ENCODE measurements around the gene UBA6. TPM values are rescaled to one million over a fixed set of nuclear protein-coding genes. Genes with fewer than 3 reads are reported as not detected.

UBA6 gene
- total and polyA plus RNA-seq, 9 of the 15 experiments (the other 6 are each of a cell fraction or from before 2014, with no cell fraction given): 22.9 to 139 (median 94.6) TPM

- peak; percentile 39; the same call in 1 of the 2 replicates for TF ChIP-seq ZNF592 (IDR thresholded peaks at IDR 0.05)
- peak; percentile 13; the same call in 1 of the 2 replicates for TF ChIP-seq NFIC (IDR thresholded peaks at IDR 0.05)
- no peak for TF ChIP-seq MED1 (CRISPR knock-in tag; IDR thresholded peaks at IDR 0.05; ENCODE audit: borderline replicate concordance)
- no peak for TF ChIP-seq ATF1 (CRISPR knock-in tag; IDR thresholded peaks at IDR 0.05)
- peak; percentile 38; the same call in 1 of the 2 replicates for TF ChIP-seq ATF1 (tag; IDR thresholded peaks at IDR 0.05)
- no peak for TF ChIP-seq ZNF224 (CRISPR knock-in tag; IDR thresholded peaks at IDR 0.05)
- TF ChIP-seq NEUROD1 (IDR thresholded peaks at IDR 0.05; ENCODE audit: borderline replicate concordance, low read depth, low read length, partially characterized antibody): no peak
- TF ChIP-seq EP300 (IDR thresholded peaks at IDR 0.05; ENCODE audit: low read length): no peak; the same call in 1 of the 2 replicates
- TF ChIP-seq ZNF407 (IDR thresholded peaks at IDR 0.05; ENCODE audit: low read depth): no peak
- TF ChIP-seq EHMT2 (IDR thresholded peaks at IDR 0.05): no peak
- peak; percentile 79 for TF ChIP-seq MYC (IDR thresholded peaks at IDR 0.05; ENCODE audit: low read depth, low read length)
- TF ChIP-seq MYC (CRISPR knock-in tag; IDR thresholded peaks at IDR 0.05; ENCODE audit: borderline replicate concordance, low read depth): no peak
- TF ChIP-seq ZFP30 (CRISPR knock-in tag; IDR thresholded peaks at IDR 0.05; ENCODE audit: borderline replicate concordance): no peak
- TF ChIP-seq CREM (IDR thresholded peaks at IDR 0.05; ENCODE audit: low read depth): 0 out of 2 replicates have a peak, but pooled peaks have one; percentile 36
- peak; percentile 53; the same call in 1 of the 2 replicates for TF ChIP-seq TCF3 (CRISPR knock-in tag; IDR thresholded peaks at IDR 0.05)
- TF ChIP-seq SMAD4 (CRISPR knock-in tag; conservative IDR thresholded peaks at IDR 0.05): peak; percentile 84
- TF ChIP-seq C11orf30 (IDR thresholded peaks at IDR 0.05; ENCODE audit: low read depth): peak; percentile 95
Observed at GRCh38 chr4:67713529-67714247, 12.7 kb upstream of the UBA6 start (continued).

All from K562 (cell line).